HG03196 (cell line): ENCODE data around the gene SH2D4B.

Source experiments
- ATAC-seq: cut with Tn5 transposase; IDR thresholded peaks from one replicate; pipeline ENCODE4 v1.9.1; 2021; ENCODE audit not compliant: unreplicated experiment

The SH2D4B gene

GRCh38 chr10:80503584-80504157 is 34.0 kb upstream of the SH2D4B start:
- no peak for ATAC-seq

GRCh38 chr10:80504158-80504811 is 33.4 kb upstream of the SH2D4B start:
- ATAC-seq, result no peak

- no peak for ATAC-seq
These were observed 32.7 kb upstream of the SH2D4B start for GRCh38 chr10:80504897-80505465.

- no peak for ATAC-seq
These were observed 31.5 kb upstream of the SH2D4B start for GRCh38 chr10:80506189-80506575.

GRCh38 chr10:80506836-80507487 is 30.7 kb upstream of the SH2D4B start:
- no peak for ATAC-seq

- no peak for ATAC-seq
These were observed 28.6 kb upstream of the SH2D4B start for GRCh38 chr10:80509108-80509402.

- ATAC-seq, result no peak
These were observed 28.1 kb upstream of the SH2D4B start for GRCh38 chr10:80509403-80510161.

- no peak for ATAC-seq
These were observed 25.6 kb upstream of the SH2D4B start for GRCh38 chr10:80512031-80512526.

- no peak for ATAC-seq
These were observed 24.6 kb upstream of the SH2D4B start for GRCh38 chr10:80513106-80513505.

- no peak for ATAC-seq
These were observed 22.2 kb upstream of the SH2D4B start for GRCh38 chr10:80515511-80515910.

- no peak for ATAC-seq
These were observed 21.8 kb upstream of the SH2D4B start for GRCh38 chr10:80515941-80516340.

GRCh38 chr10:80516506-80517075 is 21.1 kb upstream of the SH2D4B start:
- ATAC-seq, result no peak

GRCh38 chr10:80517416-80518142 is 20.1 kb upstream of the SH2D4B start:
- no peak for ATAC-seq

GRCh38 chr10:80518143-80518806 is 19.4 kb upstream of the SH2D4B start:
- no peak for ATAC-seq

- ATAC-seq, result no peak
These were observed 18.8 kb upstream of the SH2D4B start for GRCh38 chr10:80518807-80519360.

GRCh38 chr10:80519936-80520650 is 17.6 kb upstream of the SH2D4B start:
- ATAC-seq, result no peak

- no peak for ATAC-seq
These were observed 16.8 kb upstream of the SH2D4B start for GRCh38 chr10:80520661-80521470.

- ATAC-seq, result no peak
These were observed 14.8 kb upstream of the SH2D4B start for GRCh38 chr10:80522756-80523363.
